Measurements from ENCODE around the gene GBP1.

Gene GBP1

DNA sequence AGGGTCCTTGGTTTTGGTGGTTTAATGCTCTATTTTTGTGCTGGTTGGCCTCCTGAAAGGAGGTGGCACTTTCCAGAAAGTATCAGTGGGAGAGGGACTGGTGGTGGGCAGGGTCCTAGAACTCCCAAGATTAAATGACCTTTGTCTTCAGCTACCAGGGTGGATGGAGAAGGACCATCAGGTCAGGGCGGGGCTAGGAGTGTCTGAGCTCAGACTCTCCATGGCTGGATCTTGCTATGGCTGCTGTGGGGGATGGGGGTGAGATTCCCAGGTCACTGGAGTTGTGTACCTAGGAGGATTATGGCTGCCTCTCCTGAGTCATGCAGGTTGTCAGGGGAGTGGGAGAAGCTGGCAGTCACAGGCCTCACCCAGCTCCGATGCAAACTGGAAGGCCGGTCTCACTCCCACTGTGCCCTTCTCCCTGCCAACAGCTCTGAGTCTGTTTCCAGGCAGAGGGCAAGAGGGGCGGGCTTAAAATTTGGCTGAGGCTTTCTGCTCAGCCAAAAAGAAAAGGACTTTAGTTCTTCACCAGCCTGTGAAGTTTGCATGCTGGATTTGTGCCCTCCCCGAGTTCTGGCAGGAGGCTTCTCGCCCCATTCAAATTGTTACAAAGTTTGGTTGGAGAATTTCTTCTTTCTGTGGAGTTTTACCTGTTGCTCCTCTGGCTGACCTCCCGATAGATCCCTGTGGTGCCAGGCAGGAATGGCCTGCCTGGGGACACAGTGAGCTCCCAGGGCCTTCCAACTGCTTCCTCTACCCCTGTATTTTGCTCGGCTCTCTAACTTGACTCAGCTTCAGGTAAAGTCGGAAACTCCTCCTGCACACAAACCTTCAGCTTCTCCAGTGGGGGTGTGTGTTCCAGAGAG, 59.5 kb downstream of the GBP1 start:
- no peak for DNase-seq
